GM23338 (cell line): ENCODE results near the gene REV3L. TPM values are rescaled to one million over a fixed set of nuclear protein-coding genes. Genes with fewer than 3 reads are reported as not detected.

Experiments used
- ATAC-seq: fragments of 200-7000 bp; cut with Tn5 transposase; 3 replicates; pipeline ENCODE4 v1.9.1; 2020
- DNase-seq: peaks from one replicate; pipeline ENCODE4 v3.0.0-alpha.2; 2015; ENCODE audit warnings: low spot score
- H2AFZ ChIP-seq: fragments of 200-600 bp; sonication (generic); 2 replicates; pipeline ENCODE4 v1.8.0; 2016; ENCODE audit warnings: antibody characterized with exemption, mild to moderate bottlenecking, moderate library complexity
- H3F3A ChIP-seq: fragments of 200-600 bp; sonication (generic); replicated peaks from 2 replicates; pipeline ENCODE4 v1.8.0; 2017; ENCODE audit warnings: antibody characterized with exemption, mixed run types, low read depth
- H3K27ac ChIP-seq: fragments of 200-600 bp; sonication (generic); 2 replicates; pipeline ENCODE4 v1.6.1; 2016; ENCODE audit warnings: low read depth
- H3K27me3 ChIP-seq: fragments of 200-600 bp; sonication (generic); 2 replicates; pipeline ENCODE4 v1.8.0; 2016; ENCODE audit warnings: mild to moderate bottlenecking, mixed run types, moderate library complexity; ENCODE audit not compliant: insufficient read depth
- H3K36me3 ChIP-seq: fragments of 200-600 bp; sonication (generic); 2 replicates; pipeline ENCODE4 v1.8.0; 2016; ENCODE audit warnings: mild to moderate bottlenecking; ENCODE audit not compliant: insufficient read depth
- H3K4me1 ChIP-seq: fragments of 200-600 bp; sonication (generic); 2 replicates; pipeline ENCODE4 v1.8.0; 2016; ENCODE audit warnings: mild to moderate bottlenecking, moderate library complexity; ENCODE audit not compliant: insufficient read depth
- H3K4me2 ChIP-seq: fragments of 200-600 bp; sonication (generic); 2 replicates; pipeline ENCODE4 v1.7.1; 2017; ENCODE audit warnings: mixed run types
- H3K4me3 ChIP-seq: fragments of 200-600 bp; sonication (generic); 2 replicates; pipeline ENCODE4 v1.6.1; 2016; ENCODE audit warnings: mixed run types
- H3K79me2 ChIP-seq: fragments of 200-600 bp; sonication (generic); replicated peaks from 2 replicates; pipeline ENCODE4 v1.8.0; 2017; ENCODE audit warnings: mild to moderate bottlenecking; ENCODE audit not compliant: insufficient read depth
- H3K9me2 ChIP-seq: fragments of 200-600 bp; sonication (generic); 2 replicates; pipeline ENCODE4 v1.8.0; 2017; ENCODE audit not compliant: insufficient read depth
- H4K20me1 ChIP-seq: fragments of 200-600 bp; sonication (generic); replicated peaks from 2 replicates; pipeline ENCODE4 v1.8.0; 2017; ENCODE audit warnings: mild to moderate bottlenecking; ENCODE audit not compliant: insufficient read depth
- H3K27ac Mint-ChIP-seq: 2 replicates; pipeline ENCODE4 v1.8.0; 2020; ENCODE audit warnings: inconsistent platforms, mild to moderate bottlenecking, moderate library complexity, mixed read lengths
- H3K27me3 Mint-ChIP-seq: 3 replicates; pipeline ENCODE4 v1.8.0; 2022; ENCODE audit warnings: low read depth, mild to moderate bottlenecking, moderate library complexity, mixed read lengths, inconsistent platforms; ENCODE audit not compliant: insufficient read depth, poor library complexity
- H3K36me3 Mint-ChIP-seq: 3 replicates; pipeline ENCODE4 v1.8.0; 2021; ENCODE audit warnings: low read depth, mild to moderate bottlenecking, inconsistent platforms, moderate library complexity, mixed read lengths
- H3K4me1 Mint-ChIP-seq: 3 replicates; pipeline ENCODE4 v1.8.0; 2020; ENCODE audit warnings: mild to moderate bottlenecking, inconsistent platforms, mixed read lengths
- H3K4me3 Mint-ChIP-seq: 3 replicates; pipeline ENCODE4 v1.8.0; 2021; ENCODE audit warnings: moderate library complexity, mild to moderate bottlenecking, inconsistent platforms, mixed read lengths
- H3K9me3 Mint-ChIP-seq: 3 replicates; pipeline ENCODE4 v1.8.0; 2020; ENCODE audit warnings: moderate library complexity, mild to moderate bottlenecking, inconsistent platforms, mixed read lengths
- EZH2 ChIP-seq: fragments of 200-600 bp; sonication (generic); IDR thresholded peaks from one replicate; pipeline ENCODE4 v1.8.0; 2017; ENCODE audit warnings: antibody characterized with exemption, mild to moderate bottlenecking, low read depth; ENCODE audit not compliant: unreplicated experiment
- EZH2phosphoT487 ChIP-seq: fragments of 200-600 bp; sonication (generic); IDR thresholded peaks from one replicate; pipeline ENCODE4 v1.8.1; 2018; ENCODE audit warnings: antibody characterized with exemption; ENCODE audit not compliant: unreplicated experiment
- JUNB ChIP-seq: IDR thresholded peaks from one replicate; pipeline ENCODE4 v1.6.1; 2016; ENCODE audit warnings: antibody characterized with exemption; ENCODE audit not compliant: unreplicated experiment
- NANOG ChIP-seq: IDR thresholded peaks from 2 replicates; pipeline ENCODE4 v1.6.1; 2016; ENCODE audit warnings: antibody characterized with exemption, borderline replicate concordance
- POLR2AphosphoS5 ChIP-seq: IDR thresholded peaks from 2 replicates; pipeline ENCODE4 v1.6.1; 2016; ENCODE audit warnings: antibody characterized with exemption, low read depth
- STAT1 ChIP-seq: IDR thresholded peaks from one replicate; pipeline ENCODE4 v1.6.1; 2016; ENCODE audit warnings: antibody characterized with exemption; ENCODE audit not compliant: unreplicated experiment
- ZNF114 ChIP-seq: fragments of 250-450 bp; sonication (Bioruptor Pico); IDR thresholded peaks from 2 replicates; pipeline ENCODE4 v1.5.0; 2020; ENCODE audit warnings: mild to moderate bottlenecking, moderate library complexity
- ZNF331 ChIP-seq: fragments of 250-450 bp; sonication (Bioruptor Pico); IDR thresholded peaks from 2 replicates; pipeline ENCODE4 v1.5.0; 2020; ENCODE audit warnings: low read depth, mild to moderate bottlenecking, moderate library complexity
- polyA plus RNA-seq: library from polyadenylated mRNA; unstranded; fragments of >200 nt; fragmentation: Nextera tagmentation; extraction: Ambion mirVana; gene quantifications from 2 replicates; pipeline ENCODE4 v1.2.1, GENCODE V29; 2016
- total RNA-seq: library from RNA; depleted of rRNA; stranded (reverse); fragments of >200 nt; shearing (Covaris generic); gene quantifications from 2 replicates; pipeline ENCODE4 v1.2.3, GENCODE V29; 2014
- TF ChIP-seq, protein P1 (sequence below): IDR thresholded peaks from 2 replicates; pipeline ENCODE4 v1.6.1; 2016; ENCODE audit warnings: antibody characterized with exemption
- TF ChIP-seq, protein P2 (sequence below), 2 experiments: fragments of 200-600 bp in 1 of 2; sonication (generic) in 1 of 2; conservative IDR thresholded peaks; 2 replicates each; pipeline versions ENCODE4 v1.5.1 to v1.6.1; 2016 to 2017; ENCODE audit warnings: antibody characterized with exemption in 2 of 2, low read depth in 2 of 2, mild to moderate bottlenecking in 2 of 2, moderate library complexity in 1 of 2
- TF ChIP-seq, protein P3 (sequence below): fragments of 250-450 bp; sonication (Bioruptor Pico); IDR thresholded peaks from 2 replicates; pipeline ENCODE4 v1.5.0; 2020; ENCODE audit warnings: mild to moderate bottlenecking, moderate library complexity
- TF ChIP-seq, protein P4 (sequence below): IDR thresholded peaks from one replicate; pipeline ENCODE4 v1.6.1; 2018; ENCODE audit warnings: antibody characterized with exemption; ENCODE audit not compliant: unreplicated experiment

Gene REV3L
- total and polyA plus RNA-seq, 2 experiments from 2014 or later = 8.3 to 13.1 TPM

DNA sequence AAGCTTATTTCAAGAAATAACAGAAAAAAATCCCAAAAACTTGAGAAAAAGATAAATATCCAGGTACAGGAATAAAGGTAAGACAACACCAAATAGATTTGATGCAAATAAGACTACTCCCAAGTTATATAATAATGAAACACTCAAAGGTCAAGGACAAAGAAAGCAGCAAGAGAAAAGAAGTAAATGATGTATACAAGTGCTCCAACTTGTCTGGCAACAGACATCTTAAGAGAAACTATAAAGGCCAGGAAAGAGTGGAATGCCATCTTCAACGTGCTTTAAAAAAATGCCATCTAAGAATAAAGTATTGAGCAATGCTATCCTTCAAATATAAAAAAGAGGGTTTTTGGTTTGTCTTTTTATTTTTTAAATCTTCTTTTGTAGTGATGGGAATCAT, 54.2 kb downstream of the REV3L start (continued):
- no peak for TF ChIP-seq EZH2phosphoT487
- TF ChIP-seq JUNB = no peak

DNA sequence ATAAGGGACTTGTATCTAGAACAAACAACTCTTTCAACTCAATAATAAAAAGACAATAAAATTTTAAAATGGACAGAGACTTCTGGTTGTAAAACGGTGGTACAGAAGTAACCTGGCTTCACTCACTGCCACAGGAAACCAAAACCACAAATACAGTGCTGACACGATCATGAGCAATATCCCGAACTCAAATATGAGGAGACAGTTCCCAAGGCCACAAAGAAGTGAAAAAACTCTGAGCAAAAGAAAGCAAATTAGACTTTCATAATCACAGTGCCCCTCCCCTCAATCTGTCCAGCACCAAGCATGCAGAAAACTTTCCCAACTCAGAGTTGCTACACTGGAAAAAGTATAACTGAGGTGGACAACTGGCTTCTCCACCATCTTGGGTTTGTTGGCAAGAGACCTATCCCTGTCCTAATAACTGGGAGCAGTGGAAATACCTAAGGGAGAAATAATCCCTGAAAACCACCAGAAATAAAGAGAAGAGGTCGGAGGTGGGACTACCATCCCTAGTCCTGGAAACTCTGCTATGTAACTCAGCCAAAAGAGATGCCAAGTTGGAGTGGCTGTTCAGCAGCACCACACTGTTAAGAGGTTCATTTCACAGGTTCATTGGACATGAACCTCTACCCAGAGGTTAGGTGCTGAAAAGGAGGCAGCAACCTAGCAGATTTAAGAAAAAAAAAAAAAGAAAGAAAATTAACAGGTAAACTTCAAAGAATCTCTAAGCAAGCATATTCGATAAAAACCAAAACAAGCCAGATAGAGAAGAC, 55.5 kb downstream of the REV3L start:
- no peak for DNase-seq
- H3K79me2 ChIP-seq = peaks cover 11% of the 10 kb centered on the region
- no peak for ATAC-seq
- no peaks in the 10 kb centered on the region for H3K36me3 ChIP-seq
- H3K9me2 ChIP-seq = no peaks in the 10 kb centered on the region
- H3K4me2 ChIP-seq = no peak overlapping the region
- Mint-ChIP-seq H3K36me3 (peaks cover 9% of the 10 kb centered on the region; the same call in 2 of the 3 replicates), H3K27me3 (peaks cover 2% of the 10 kb centered on the region), H3K4me3 (no peak overlapping the region), H3K27ac (no peak overlapping the region), H3K9me3 (peaks cover 3% of the 10 kb centered on the region; the same call in 2 of the 3 replicates), H3K4me1 (peaks cover 9% of the 10 kb centered on the region; the same call in 2 of the 3 replicates)
- no peak overlapping the region for H2AFZ ChIP-seq
- H3K27ac ChIP-seq = no peak overlapping the region
- no peaks in the 10 kb centered on the region for H3F3A ChIP-seq
- no peak overlapping the region for H3K4me3 ChIP-seq
- no peaks in the 10 kb centered on the region for H4K20me1 ChIP-seq
- no peaks in the 10 kb centered on the region for H3K27me3 ChIP-seq
- H3K4me1 ChIP-seq = no peaks in the 10 kb centered on the region
- TF ChIP-seq ZNF331 (CRISPR knock-in tag) (no peak), ZNF114 (CRISPR knock-in tag) (no peak), NANOG (no peak), EZH2 (no peak), POLR2AphosphoS5 (no peak), JUNB (no peak), EZH2phosphoT487 (no peak), STAT1 (no peak)
- TF ChIP-seq, protein P1, sequence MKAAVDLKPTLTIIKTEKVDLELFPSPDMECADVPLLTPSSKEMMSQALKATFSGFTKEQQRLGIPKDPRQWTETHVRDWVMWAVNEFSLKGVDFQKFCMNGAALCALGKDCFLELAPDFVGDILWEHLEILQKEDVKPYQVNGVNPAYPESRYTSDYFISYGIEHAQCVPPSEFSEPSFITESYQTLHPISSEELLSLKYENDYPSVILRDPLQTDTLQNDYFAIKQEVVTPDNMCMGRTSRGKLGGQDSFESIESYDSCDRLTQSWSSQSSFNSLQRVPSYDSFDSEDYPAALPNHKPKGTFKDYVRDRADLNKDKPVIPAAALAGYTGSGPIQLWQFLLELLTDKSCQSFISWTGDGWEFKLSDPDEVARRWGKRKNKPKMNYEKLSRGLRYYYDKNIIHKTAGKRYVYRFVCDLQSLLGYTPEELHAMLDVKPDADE = no peak
- TF ChIP-seq, protein P2, sequence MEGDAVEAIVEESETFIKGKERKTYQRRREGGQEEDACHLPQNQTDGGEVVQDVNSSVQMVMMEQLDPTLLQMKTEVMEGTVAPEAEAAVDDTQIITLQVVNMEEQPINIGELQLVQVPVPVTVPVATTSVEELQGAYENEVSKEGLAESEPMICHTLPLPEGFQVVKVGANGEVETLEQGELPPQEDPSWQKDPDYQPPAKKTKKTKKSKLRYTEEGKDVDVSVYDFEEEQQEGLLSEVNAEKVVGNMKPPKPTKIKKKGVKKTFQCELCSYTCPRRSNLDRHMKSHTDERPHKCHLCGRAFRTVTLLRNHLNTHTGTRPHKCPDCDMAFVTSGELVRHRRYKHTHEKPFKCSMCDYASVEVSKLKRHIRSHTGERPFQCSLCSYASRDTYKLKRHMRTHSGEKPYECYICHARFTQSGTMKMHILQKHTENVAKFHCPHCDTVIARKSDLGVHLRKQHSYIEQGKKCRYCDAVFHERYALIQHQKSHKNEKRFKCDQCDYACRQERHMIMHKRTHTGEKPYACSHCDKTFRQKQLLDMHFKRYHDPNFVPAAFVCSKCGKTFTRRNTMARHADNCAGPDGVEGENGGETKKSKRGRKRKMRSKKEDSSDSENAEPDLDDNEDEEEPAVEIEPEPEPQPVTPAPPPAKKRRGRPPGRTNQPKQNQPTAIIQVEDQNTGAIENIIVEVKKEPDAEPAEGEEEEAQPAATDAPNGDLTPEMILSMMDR (conservative IDR thresholded peaks at IDR 0.05; ENCODE audit: low read depth in 2 of 2) = no peak
- TF ChIP-seq, protein P3, sequence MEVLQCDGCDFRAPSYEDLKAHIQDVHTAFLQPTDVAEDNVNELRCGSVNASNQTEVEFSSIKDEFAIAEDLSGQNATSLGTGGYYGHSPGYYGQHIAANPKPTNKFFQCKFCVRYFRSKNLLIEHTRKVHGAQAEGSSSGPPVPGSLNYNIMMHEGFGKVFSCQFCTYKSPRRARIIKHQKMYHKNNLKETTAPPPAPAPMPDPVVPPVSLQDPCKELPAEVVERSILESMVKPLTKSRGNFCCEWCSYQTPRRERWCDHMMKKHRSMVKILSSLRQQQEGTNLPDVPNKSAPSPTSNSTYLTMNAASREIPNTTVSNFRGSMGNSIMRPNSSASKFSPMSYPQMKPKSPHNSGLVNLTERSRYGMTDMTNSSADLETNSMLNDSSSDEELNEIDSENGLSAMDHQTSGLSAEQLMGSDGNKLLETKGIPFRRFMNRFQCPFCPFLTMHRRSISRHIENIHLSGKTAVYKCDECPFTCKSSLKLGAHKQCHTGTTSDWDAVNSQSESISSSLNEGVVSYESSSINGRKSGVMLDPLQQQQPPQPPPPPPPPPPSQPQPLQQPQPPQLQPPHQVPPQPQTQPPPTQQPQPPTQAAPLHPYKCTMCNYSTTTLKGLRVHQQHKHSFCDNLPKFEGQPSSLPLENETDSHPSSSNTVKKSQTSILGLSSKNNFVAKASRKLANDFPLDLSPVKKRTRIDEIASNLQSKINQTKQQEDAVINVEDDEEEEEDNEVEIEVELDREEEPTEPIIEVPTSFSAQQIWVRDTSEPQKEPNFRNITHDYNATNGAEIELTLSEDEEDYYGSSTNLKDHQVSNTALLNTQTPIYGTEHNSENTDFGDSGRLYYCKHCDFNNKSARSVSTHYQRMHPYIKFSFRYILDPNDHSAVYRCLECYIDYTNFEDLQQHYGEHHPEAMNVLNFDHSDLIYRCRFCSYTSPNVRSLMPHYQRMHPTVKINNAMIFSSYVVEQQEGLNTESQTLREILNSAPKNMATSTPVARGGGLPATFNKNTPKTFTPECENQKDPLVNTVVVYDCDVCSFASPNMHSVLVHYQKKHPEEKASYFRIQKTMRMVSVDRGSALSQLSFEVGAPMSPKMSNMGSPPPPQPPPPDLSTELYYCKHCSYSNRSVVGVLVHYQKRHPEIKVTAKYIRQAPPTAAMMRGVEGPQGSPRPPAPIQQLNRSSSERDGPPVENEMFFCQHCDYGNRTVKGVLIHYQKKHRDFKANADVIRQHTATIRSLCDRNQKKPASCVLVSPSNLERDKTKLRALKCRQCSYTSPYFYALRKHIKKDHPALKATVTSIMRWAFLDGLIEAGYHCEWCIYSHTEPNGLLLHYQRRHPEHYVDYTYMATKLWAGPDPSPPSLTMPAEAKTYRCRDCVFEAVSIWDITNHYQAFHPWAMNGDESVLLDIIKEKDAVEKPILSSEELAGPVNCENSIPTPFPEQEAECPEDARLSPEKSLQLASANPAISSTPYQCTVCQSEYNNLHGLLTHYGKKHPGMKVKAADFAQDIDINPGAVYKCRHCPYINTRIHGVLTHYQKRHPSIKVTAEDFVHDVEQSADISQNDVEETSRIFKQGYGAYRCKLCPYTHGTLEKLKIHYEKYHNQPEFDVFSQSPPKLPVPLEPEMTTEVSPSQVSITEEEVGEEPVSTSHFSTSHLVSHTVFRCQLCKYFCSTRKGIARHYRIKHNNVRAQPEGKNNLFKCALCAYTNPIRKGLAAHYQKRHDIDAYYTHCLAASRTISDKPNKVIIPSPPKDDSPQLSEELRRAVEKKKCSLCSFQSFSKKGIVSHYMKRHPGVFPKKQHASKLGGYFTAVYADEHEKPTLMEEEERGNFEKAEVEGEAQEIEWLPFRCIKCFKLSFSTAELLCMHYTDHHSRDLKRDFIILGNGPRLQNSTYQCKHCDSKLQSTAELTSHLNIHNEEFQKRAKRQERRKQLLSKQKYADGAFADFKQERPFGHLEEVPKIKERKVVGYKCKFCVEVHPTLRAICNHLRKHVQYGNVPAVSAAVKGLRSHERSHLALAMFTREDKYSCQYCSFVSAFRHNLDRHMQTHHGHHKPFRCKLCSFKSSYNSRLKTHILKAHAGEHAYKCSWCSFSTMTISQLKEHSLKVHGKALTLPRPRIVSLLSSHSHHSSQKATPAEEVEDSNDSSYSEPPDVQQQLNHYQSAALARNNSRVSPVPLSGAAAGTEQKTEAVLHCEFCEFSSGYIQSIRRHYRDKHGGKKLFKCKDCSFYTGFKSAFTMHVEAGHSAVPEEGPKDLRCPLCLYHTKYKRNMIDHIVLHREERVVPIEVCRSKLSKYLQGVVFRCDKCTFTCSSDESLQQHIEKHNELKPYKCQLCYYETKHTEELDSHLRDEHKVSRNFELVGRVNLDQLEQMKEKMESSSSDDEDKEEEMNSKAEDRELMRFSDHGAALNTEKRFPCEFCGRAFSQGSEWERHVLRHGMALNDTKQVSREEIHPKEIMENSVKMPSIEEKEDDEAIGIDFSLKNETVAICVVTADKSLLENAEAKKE (CRISPR knock-in tag) = no peak
- TF ChIP-seq, protein P4, sequence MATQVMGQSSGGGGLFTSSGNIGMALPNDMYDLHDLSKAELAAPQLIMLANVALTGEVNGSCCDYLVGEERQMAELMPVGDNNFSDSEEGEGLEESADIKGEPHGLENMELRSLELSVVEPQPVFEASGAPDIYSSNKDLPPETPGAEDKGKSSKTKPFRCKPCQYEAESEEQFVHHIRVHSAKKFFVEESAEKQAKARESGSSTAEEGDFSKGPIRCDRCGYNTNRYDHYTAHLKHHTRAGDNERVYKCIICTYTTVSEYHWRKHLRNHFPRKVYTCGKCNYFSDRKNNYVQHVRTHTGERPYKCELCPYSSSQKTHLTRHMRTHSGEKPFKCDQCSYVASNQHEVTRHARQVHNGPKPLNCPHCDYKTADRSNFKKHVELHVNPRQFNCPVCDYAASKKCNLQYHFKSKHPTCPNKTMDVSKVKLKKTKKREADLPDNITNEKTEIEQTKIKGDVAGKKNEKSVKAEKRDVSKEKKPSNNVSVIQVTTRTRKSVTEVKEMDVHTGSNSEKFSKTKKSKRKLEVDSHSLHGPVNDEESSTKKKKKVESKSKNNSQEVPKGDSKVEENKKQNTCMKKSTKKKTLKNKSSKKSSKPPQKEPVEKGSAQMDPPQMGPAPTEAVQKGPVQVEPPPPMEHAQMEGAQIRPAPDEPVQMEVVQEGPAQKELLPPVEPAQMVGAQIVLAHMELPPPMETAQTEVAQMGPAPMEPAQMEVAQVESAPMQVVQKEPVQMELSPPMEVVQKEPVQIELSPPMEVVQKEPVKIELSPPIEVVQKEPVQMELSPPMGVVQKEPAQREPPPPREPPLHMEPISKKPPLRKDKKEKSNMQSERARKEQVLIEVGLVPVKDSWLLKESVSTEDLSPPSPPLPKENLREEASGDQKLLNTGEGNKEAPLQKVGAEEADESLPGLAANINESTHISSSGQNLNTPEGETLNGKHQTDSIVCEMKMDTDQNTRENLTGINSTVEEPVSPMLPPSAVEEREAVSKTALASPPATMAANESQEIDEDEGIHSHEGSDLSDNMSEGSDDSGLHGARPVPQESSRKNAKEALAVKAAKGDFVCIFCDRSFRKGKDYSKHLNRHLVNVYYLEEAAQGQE = no peak
